Hindlimb muscle (tissue), 1 donor: Measurements from ENCODE around the gene JUN. TPM values are rescaled to one million over a fixed set of nuclear protein-coding genes. Genes with fewer than 3 reads are reported as not detected.

Experiments
- DNase-seq: peaks from one replicate; pipeline ENCODE4 v3.0.0-alpha.2; 2013
- polyA plus RNA-seq: library from polyadenylated mRNA; unstranded; fragments of 120-200 nt; gene quantifications from one replicate; pipeline ENCODE4 v1.2.1, GENCODE V29; 2013; ENCODE audit not compliant: insufficient read length

Gene JUN
- polyA plus RNA-seq, 1 donor, result 175 TPM

GRCh38 chr1:58782178-58783089 is 1.4 kb downstream of the JUN start:
- peak; percentile 53 for DNase-seq

GRCh38 chr1:58781541-58782177 is 2.2 kb downstream of the JUN start:
- peak; percentile 85 for DNase-seq

- no peak for DNase-seq
Measured at GRCh38 chr1:58780836-58781452, 2.9 kb downstream of the JUN start.

- DNase-seq, result no peak
Measured at GRCh38 chr1:58780411-58780810, 3.4 kb downstream of the JUN start.

GRCh38 chr1:58779801-58780382 is 4.0 kb downstream of the JUN start:
- DNase-seq, result peak; percentile 60

GRCh38 chr1:58779059-58779754 is 4.6 kb downstream of the JUN start:
- DNase-seq, result no peak

- DNase-seq, result no peak
Measured at GRCh38 chr1:58778385-58779000, 5.4 kb downstream of the JUN start.

GRCh38 chr1:58774027-58774426 is 9.8 kb downstream of the JUN start:
- no peak for DNase-seq

- peak; percentile 57 for DNase-seq
Measured at GRCh38 chr1:58773406-58773840, 10.4 kb downstream of the JUN start.

- DNase-seq, result no peak
Measured at GRCh38 chr1:58769809-58770320, 14.0 kb downstream of the JUN start.

GRCh38 chr1:58768971-58769808 is 14.7 kb downstream of the JUN start:
- peak; percentile 61 for DNase-seq

- DNase-seq, result no peak
Measured at GRCh38 chr1:58768191-58768731, 15.6 kb downstream of the JUN start.

- DNase-seq, result no peak
Measured at GRCh38 chr1:58767143-58767542, 16.7 kb downstream of the JUN start.

- DNase-seq, result no peak
Measured at GRCh38 chr1:58765441-58765840, 18.4 kb downstream of the JUN start.

GRCh38 chr1:58765006-58765405 is 18.8 kb downstream of the JUN start:
- DNase-seq, result no peak

- DNase-seq, result no peak
Measured at GRCh38 chr1:58764294-58764978, 19.4 kb downstream of the JUN start.

GRCh38 chr1:58763214-58763613 is 20.6 kb downstream of the JUN start:
- no peak for DNase-seq

- DNase-seq, result no peak
Measured at GRCh38 chr1:58762806-58763205, 21.0 kb downstream of the JUN start.

GRCh38 chr1:58755468-58755872 is 28.4 kb downstream of the JUN start:
- no peak for DNase-seq
